ENCODE data around the gene TREM2.
"Not testable (repeated sequence)": the region's sequence is repeated elsewhere in the genome, so short reads cannot be mapped to it uniquely, and the experiment has no call there.

Gene TREM2

DNA sequence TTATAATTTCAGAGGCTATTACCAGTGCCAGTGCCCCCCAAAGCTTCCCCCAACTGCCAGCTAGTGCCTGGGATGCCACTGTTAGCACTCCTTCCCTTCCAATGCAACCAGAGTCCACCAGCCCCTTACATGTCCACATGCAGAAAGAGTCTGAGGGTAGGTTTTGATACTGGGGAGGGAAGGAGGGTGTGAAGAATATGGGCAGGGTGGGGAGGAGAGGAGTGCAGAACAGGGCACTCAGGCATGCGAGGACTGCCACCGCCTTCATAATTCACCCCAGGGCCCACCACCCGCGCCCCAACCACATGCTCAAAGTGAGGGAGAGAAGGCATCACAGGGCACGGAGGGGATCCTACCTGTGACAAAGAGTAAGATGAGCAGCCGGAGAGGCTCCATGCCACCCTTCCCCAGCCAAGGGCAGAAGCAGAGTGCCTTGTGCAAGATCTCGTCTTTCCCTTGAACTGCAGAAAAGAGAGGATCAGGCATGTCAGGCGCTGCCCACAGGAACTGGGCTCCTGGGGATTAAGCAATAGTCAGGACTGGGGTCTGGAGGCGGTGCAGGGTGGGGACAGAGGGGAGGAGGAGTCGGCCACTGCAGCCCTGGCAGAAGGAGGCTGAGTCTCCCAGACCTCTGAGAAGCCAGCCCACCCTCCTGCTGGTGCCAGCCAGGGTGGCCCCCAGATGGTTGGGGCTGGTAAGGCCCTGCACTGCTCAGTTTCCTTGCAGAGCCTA lies at the start of gene TREM2:
Gene TREM2, minus strand, starts transcription at position 430 of the 732 bp plus-strand sequence. Its CDS starts 34 bp downstream, at position 396.
- no peak for DNase-seq

DNA sequence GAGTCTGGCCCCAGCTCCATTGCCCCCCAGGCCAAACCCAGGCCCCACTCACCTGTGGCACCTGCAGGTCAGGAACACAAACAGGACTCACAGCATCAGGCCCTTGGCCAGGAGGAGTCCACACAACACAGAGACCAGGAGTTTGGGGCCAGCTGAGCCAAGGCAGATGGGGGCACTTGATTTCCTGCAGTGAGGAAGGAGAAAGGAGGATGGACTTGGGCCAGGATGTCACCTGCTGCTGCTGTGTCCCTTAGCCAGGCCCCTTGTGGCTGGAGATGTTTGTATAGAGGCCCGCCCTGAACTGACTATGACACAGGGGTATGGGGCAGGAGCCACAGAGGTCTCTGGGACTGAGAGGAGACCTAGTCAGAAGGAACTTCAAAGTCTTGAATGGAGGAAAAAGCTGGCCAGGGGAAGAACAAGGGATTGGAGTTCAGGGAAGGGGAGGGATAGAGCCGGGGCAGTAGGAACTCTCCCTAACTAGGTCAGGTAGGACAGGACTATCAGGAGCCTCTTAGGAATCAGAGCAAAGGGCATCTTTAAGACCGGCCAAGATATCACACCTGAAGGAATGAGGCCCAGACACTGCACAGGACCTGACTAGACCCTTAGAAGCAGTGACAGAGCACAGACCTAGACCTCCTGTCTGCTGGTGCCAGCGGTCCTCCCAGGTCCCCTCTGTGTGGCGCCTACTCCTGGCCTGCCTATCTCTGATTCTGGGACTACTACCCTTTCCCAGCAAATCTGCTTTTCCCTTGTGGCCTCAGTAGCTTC lies 46.8 kb upstream of the TREM2 start:
- DNase-seq = no peak

- DNase-seq = no peak
Observed at GRCh38 chr6:41208439-41209106, 45.7 kb upstream of the TREM2 start.

DNA sequence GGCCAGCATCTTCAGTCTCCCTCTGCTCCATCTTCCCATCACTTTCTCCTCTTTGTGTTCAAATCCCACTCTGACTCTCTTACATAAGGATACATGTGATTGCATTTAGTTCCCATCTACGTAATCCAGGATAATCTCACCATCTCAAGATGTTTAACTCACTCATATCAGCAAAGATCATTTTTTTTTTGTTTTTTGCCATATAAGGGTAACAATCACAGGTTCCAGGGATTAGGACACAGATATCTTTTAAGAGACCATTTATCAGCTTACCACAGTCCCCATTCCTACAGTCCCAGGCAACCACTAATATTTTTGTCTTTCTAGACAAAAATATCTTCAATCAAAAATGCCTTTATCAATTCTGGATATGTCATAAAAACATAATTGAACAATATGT lies 41.2 kb upstream of the TREM2 start:
- no peak for DNase-seq

DNA sequence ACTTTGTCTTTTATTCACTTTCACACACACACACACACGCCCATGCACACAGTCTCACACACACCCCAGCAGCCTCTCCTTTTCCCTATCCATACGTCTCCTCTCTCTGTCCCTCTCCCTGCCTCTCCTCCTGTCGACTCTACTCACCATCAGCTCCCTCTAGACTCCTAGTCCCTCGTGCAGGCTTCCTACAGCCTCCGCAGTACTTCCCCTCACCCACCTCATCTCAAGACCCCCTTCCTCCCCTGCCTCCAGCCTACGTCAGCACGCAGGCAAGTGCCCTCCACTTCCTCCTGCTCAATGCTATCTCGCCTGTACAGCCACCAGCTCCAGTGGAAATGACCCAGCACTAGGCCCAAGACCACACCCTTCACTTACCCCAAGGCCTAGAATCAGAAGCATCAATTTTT lies 38.9 kb upstream of the TREM2 start:
- no peak for DNase-seq

GRCh38 chr6:41200901-41201763 lies 38.2 kb upstream of the TREM2 start, which contains the start of gene TREML2:
TSS of gene TREML2 (minus strand) at chr6:41201149. CDS start at chr6:41201008, 141 bp downstream.
- DNase-seq = no peak

GRCh38 chr6:41200296-41200900 lies 37.5 kb upstream of the TREM2 start:
- no peak for DNase-seq

- no peak for DNase-seq
Observed at GRCh38 chr6:41199552-41200246, 36.8 kb upstream of the TREM2 start.

- no peak for DNase-seq
Observed at GRCh38 chr6:41197234-41197633, 34.3 kb upstream of the TREM2 start.

DNA sequence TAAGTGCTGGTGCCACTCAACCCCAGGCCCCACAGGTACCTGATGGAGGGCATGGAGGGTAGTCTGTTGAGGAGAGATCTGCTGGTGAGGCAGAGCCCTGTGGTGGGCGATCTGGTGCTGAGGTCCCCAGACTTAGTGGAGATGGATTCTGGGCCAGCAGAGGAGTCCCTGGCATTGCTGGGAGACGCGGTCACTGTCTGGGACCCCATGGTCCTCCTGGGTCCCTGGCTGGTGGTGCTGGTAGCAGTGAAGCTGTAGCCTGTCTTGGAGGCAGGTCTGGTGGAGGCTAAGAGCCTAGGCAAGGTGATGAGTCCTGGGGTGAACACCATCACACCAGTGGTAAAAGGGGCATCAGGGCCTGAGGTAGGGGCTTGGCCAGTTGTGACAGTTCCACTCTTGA lies 31.5 kb upstream of the TREM2 start:
- no peak for DNase-seq

- no peak for DNase-seq
Observed at GRCh38 chr6:41193884-41194283, 31.0 kb upstream of the TREM2 start.

- no peak for DNase-seq
Observed at GRCh38 chr6:41193171-41193734, 30.3 kb upstream of the TREM2 start.

GRCh38 chr6:41191569-41191968 lies 28.7 kb upstream of the TREM2 start:
- DNase-seq = no peak

DNA sequence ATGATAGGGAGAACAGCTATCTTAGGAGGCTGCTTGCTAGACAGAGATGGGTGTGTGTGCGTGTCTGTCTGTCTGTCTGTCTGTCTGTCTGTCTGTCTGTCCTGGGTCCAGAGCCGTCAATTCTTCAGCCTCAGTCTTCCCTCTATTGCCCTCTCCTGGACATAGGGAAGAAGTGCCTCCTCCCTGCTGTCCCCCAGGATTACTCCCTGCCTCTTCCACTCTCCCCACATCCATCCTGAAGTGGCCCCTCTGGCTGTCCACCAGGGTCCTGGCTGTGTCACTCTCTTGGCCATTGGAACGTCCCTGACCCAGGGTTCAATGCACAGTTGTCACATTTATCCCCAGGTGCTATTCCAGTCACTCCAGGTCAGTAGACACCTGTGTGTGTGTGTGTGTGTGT lies 27.9 kb upstream of the TREM2 start:
- no peak for DNase-seq

DNA sequence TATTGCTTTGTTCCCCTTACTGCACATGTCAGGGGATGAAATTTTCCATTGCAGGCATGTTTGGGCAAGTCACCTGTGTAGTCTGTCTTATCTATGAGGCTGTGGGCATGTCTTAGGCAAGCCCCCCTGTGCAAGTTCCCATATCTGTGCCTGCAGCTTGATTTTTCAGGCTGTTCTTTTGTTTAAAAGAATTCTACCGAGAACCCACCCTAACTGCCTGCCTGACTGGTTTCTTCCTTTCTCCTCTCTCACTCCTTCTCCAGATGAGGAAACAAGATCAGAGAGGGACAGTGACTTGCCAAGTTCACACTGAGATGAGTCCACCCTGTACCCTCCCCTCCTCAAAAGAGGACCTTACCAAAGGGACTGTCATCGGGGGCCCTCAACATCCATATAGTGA lies 27.1 kb upstream of the TREM2 start:
- no peak for DNase-seq

DNA sequence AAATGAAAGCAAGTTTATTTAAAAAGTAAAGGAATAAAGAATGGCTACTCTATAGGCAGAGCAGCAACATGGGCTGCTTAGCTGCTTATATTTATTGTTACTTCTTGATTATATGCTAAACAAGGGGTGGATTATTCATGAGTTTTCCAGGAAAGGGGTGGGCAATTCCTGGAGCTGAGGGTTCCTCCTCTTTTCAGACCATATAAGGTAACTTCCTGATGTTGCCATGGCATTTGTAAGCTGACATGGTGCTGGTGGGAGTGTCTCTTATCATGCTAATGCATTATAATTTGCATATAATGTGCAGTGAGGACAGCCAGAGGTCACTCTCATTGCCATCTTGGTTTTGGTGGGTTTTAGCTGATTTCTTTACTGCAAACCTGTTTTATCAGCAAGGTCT lies 26.1 kb upstream of the TREM2 start:
- not testable (repeated sequence) for DNase-seq

- no peak for DNase-seq
Observed at GRCh38 chr6:41187924-41188886, 25.3 kb upstream of the TREM2 start.

DNA sequence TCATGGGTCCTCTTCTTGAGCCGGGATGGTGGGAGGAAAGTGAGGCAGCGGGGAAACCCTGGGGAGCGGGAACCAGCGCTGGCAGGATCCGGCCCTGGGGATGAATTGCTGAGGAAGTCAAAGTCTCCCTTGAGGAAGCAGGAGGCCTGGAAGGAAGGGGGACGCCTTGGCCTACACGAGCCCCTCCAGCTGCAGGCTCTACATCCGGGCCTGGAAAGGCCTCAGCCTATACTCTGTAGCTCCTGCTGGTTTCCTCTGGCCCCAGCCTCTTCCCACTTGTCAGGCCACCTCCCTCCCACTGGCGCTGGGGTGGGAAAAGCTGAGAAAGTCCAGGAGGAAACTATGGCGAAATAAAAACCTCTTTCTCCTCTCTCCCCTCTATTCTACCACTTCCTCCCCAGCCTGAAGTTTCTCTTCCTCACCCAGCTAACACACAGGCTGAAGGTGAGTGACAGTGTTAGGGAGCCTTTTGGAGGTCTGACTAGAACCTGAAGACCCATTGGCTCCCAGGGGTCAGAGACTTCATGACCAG lies 23.2 kb upstream of the TREM2 start:
- DNase-seq = no peak

- no peak for DNase-seq
Observed at GRCh38 chr6:41184761-41185160, 21.8 kb upstream of the TREM2 start.

All from NCI-H1436 treated with DMSO at 0.1 percent for 48 hours (cell line).